Fibroblast of the conjunctiva (primary cell): ENCODE data around the gene SOX6.

Experiments
- DNase-seq: peaks from one replicate; pipeline ENCODE4 v3.0.0-alpha.2; 2010; ENCODE audit warnings: low read depth

Gene SOX6

GRCh38 chr11:16186680-16187079 lies 169.7 kb downstream of the SOX6 start:
- no peak for DNase-seq

GRCh38 chr11:16185042-16185441 lies 171.3 kb downstream of the SOX6 start:
- DNase-seq = no peak

DNA sequence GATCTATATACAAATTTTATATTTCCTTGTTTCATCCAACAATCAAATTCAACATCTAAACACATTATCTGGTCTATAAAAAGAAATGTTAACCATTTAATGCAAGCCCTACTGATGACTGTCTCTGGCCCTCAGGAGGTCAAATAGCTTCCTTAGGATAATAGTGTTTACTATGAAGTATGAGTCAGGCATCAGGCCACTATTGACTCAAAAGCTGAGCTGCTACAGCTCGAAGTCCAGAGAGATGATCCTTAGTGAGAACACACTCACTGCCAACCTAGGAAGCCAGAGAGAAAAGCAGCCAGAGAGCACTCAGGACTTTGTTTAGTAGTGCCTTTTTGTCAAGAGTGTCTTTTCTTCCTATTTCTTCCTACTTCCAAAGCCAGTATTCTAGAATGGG lies 171.8 kb downstream of the SOX6 start:
- peak; percentile 12 for DNase-seq

- DNase-seq = no peak
Observed at GRCh38 chr11:16182553-16182952, 173.8 kb downstream of the SOX6 start.

DNA sequence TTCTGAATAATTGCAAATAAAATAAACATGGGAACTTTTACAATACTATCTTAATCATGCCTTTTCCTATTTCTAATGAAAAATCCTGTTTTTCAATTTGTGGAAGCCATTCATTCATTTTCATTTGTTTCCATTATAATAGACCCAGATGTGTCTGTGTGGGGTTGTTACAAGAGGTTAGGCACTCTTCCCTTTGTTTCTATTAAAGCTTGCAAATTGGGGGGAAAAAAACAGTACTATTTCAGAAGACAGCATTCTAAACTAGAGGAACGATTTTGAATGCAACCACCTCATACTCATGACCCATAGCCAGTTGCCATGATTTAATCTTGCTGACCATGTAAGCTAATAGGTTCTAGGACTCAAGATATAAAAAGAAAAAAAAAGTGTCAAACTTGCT lies 175.5 kb downstream of the SOX6 start:
- no peak for DNase-seq

- no peak for DNase-seq
Observed at GRCh38 chr11:16179676-16180075, 176.7 kb downstream of the SOX6 start.

DNA sequence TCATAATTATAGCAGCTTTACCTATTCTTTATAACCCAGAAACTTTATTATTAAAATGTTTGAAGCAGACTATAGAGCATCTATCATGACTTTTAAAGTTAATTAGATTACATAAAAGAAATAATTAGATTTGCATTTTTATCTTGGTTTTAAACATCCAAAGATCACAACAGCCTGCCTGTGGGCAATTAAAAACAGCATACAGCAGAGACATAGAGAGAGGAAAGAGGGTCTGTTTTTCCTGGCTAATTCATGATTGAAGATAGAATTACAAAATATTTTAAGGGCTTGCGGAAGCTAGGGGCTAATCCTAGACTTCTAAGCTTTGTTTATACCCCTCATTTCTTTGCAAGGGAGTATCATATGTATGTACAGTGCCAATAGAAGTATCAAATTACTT lies 178.1 kb downstream of the SOX6 start:
- DNase-seq = no peak

DNA sequence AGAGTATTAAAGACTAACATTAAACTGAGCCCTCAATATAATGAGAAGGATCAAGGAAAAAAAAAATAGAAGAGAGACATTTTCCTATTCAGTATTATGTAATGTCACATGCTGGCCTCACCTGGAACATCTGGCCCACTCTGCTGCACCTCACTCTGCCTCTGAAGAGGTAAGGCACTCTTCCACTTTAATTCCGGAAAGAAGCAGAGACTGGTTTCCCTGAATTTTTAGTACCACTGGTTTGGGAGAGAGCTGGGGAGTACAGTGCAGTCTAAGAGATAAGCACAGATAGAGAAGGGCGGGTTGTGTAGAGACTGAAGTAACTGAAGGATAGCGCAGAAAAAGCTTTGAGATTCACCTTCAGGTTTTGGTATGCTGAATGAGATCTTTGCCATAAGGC lies 178.7 kb downstream of the SOX6 start:
- DNase-seq = no peak

- no peak for DNase-seq
Observed at GRCh38 chr11:16173798-16174197, 182.5 kb downstream of the SOX6 start.

GRCh38 chr11:16171882-16172281 lies 184.5 kb downstream of the SOX6 start:
- DNase-seq = no peak

GRCh38 chr11:16169956-16170847 lies 186.1 kb downstream of the SOX6 start:
- DNase-seq = no peak

DNA sequence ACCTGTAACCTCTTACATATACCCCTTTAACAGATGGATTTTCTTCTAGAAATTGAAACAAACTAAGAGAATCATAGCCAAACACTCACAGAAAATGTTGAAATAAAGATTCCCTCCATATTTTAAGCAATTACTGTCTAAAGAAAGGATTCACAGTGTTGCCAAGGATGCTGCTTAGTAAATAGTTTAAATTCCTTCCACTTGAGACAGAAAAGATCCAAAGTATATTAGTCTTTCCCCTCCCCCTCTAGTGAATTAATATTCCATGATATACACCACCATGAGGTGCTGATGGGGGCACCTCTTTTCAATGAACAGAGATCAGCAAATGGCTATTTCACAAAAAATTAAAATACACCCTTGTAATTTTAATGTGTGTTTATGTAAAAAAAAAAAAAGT lies 186.8 kb downstream of the SOX6 start:
- DNase-seq = no peak

- no peak for DNase-seq
Observed at GRCh38 chr11:16167706-16168487, 188.4 kb downstream of the SOX6 start.

GRCh38 chr11:16166571-16166970 lies 189.8 kb downstream of the SOX6 start:
- no peak for DNase-seq

GRCh38 chr11:16160146-16160545 lies 196.2 kb downstream of the SOX6 start:
- no peak for DNase-seq

- no peak for DNase-seq
Observed at GRCh38 chr11:16158426-16158994, 197.8 kb downstream of the SOX6 start.

DNA sequence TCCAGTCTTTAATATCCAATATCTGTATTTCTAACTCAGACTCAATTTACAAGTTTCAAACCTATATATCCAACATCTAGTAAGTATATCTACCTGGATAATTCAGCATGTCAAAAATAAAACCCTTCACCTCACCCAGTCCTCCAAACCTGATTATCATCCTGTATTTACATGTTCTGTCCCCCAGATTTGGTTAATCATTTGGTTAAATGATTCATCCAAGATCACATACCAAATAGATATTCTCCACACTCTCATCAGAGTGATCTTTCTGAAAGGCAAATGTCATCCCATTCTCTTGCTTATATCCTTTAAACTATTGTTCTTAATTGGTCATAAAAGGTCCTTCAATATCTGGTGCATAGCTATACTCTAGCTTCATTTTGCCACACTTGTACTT lies 199.0 kb downstream of the SOX6 start:
- no peak for DNase-seq

GRCh38 chr11:16155448-16155847 lies 200.9 kb downstream of the SOX6 start:
- no peak for DNase-seq

DNA sequence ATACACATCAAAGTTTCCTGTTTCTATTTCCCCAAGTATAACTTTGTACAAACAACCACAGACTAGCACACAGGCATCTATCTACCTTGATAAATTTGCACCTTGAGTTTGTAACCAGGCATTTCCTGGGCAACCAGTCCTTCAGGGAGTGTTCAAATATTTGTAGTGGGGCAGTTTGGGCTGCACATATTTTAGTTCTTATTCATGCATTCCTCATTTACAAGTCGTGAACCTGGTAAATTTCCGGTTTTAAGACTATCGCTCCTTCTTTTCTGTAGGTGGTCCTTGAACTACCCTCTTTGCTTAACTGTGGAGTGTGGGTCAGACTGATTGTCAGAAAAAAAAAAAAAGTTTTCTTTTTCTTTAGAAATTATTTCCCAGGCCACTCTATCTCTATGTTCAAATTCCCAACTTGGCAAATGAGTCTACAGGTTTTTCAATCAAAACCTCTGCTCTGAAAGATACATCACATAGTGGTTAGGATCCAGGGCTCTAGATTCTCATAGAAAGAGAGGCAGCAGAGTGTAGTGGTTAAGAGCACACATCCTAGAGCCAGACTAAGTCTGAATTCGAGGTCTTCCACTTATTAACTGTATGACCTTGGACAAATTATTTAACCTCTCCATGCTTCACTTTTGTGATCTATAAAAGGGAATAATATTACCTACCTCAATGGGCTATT lies 201.5 kb downstream of the SOX6 start:
- no peak for DNase-seq

- no peak for DNase-seq
Observed at GRCh38 chr11:16153951-16154350, 202.4 kb downstream of the SOX6 start.

- no peak for DNase-seq
Observed at GRCh38 chr11:16151138-16151537, 205.2 kb downstream of the SOX6 start.

DNA sequence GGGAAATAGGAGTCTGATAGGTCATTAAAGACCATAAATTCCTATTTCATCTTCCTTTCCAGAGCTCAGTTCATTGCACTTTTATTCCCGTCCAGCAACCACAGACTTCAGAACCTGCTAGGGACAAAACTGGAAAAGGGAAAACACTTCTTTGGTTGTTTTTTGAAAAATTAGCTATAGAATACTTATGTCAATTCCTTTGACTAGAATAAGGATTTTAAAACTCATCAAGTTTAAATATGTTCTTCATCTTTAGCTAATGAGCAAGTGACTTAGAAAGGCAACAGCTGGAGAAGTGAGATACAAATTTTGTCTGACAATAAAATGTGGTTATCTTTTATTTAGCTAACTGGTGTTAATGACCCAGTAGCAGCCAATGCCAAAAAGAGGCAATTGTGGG lies 206.9 kb downstream of the SOX6 start:
- DNase-seq = no peak
